Measurements from ENCODE around the gene CFAP251. TPM values are rescaled to one million over a fixed set of nuclear protein-coding genes. Genes with fewer than 3 reads are reported as not detected.
"Not testable (repeated sequence)": the region's sequence is repeated elsewhere in the genome, so short reads cannot be mapped to it uniquely, and the experiment has no call there.

The CFAP251 gene
- total and polyA plus RNA-seq, 4 donors, result 4.4 to 12.2 (median 8.2) TPM

GRCh38 chr12:121926874-121927706 is 8.7 kb downstream of the CFAP251 start:
- Histone ChIP-seq H3K27me3 (ENCODE audit: control insufficient read depth, insufficient read depth, low read length) (no peaks in the 10 kb centered on the region), H3K27ac (ENCODE audit: low read depth, low read length) (no peak overlapping the region), H3K4me3 (ENCODE audit: low read depth, low read length) (no peak overlapping the region), H3K36me3 (ENCODE audit: control insufficient read depth, insufficient read depth, low read length) (peaks cover 3% of the 10 kb centered on the region), H3K4me1 (ENCODE audit: control insufficient read depth, insufficient read depth, low read length) (peaks cover 14% of the 10 kb centered on the region), H3K9me3 (ENCODE audit: control insufficient read depth, insufficient read depth, low read length) (no peaks in the 10 kb centered on the region)
- WGBS (ENCODE audit: insufficient coverage), result 77% methylated on average over 5 of the region's 7 CpGs
- no peak for DNase-seq (ENCODE audit: low read depth in 4 of 6, low spot score in 6 of 6)

DNA sequence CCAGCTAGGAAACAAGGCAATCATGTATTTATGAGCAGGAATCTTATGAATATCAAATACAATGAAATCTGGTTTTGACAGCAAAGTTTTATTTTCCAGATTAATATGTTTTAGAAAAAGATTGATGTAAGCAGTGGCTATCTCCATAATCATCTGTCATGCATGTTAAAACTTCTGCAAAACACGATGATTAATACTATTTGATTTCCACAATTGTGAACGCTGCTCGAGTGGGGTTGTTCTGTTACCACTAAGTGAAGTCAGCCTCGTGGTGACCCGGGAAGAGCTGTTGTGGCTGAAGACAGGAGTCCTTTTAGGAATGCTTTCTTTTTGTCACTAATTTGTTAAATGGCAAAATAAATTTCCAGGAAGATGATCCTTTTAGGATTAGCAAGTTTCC is 9.4 kb downstream of the CFAP251 start:
- peaks cover 3% of the 10 kb centered on the region for H3K36me3 ChIP-seq (ENCODE audit: control insufficient read depth, insufficient read depth, low read length)
- no peaks in the 10 kb centered on the region for H3K27me3 ChIP-seq (ENCODE audit: control insufficient read depth, insufficient read depth, low read length)
- no peak overlapping the region for H3K27ac ChIP-seq (ENCODE audit: low read depth, low read length)
- no peaks in the 10 kb centered on the region for H3K9me3 ChIP-seq (ENCODE audit: control insufficient read depth, insufficient read depth, low read length)
- H3K4me1 ChIP-seq (ENCODE audit: control insufficient read depth, insufficient read depth, low read length), result peaks cover 14% of the 10 kb centered on the region
- no peak for DNase-seq (ENCODE audit: low read depth in 4 of 6, low spot score in 6 of 6)
- WGBS (ENCODE audit: insufficient coverage), result 81% methylated on average over 4 of the region's 5 CpGs
- no peak overlapping the region for H3K4me3 ChIP-seq (ENCODE audit: low read depth, low read length)

- H3K9me3 ChIP-seq (ENCODE audit: control insufficient read depth, insufficient read depth, low read length); DNase-seq (ENCODE audit: low read depth in 4 of 6, low spot score in 6 of 6); H3K36me3 ChIP-seq (ENCODE audit: control insufficient read depth, insufficient read depth, low read length); H3K4me3 ChIP-seq (ENCODE audit: low read depth, low read length); H3K27ac ChIP-seq (ENCODE audit: low read depth, low read length); H3K27me3 ChIP-seq (ENCODE audit: control insufficient read depth, insufficient read depth, low read length): not testable (repeated sequence)
- H3K4me1 ChIP-seq (ENCODE audit: control insufficient read depth, insufficient read depth, low read length), result peaks cover 11% of the 10 kb centered on the region
- WGBS (ENCODE audit: insufficient coverage), result 100% methylated on average over 2 of the region's 7 CpGs
Observed at GRCh38 chr12:121929545-121929944, 11.2 kb downstream of the CFAP251 start.

- H3K27me3 ChIP-seq (ENCODE audit: control insufficient read depth, insufficient read depth, low read length), result no peaks in the 10 kb centered on the region
- peaks cover 9% of the 10 kb centered on the region for H3K36me3 ChIP-seq (ENCODE audit: control insufficient read depth, insufficient read depth, low read length)
- WGBS (ENCODE audit: insufficient coverage), result no CpG with 5 or more reads among the region's 4 CpGs
- DNase-seq (ENCODE audit: low read depth in 4 of 6, low spot score in 6 of 6), result no peak
- no peaks in the 10 kb centered on the region for H3K9me3 ChIP-seq (ENCODE audit: control insufficient read depth, insufficient read depth, low read length)
- no peak overlapping the region for H3K27ac ChIP-seq (ENCODE audit: low read depth, low read length)
- no peak overlapping the region for H3K4me3 ChIP-seq (ENCODE audit: low read depth, low read length)
- H3K4me1 ChIP-seq (ENCODE audit: control insufficient read depth, insufficient read depth, low read length), result no peaks in the 10 kb centered on the region
Observed at GRCh38 chr12:121930862-121931261, 12.5 kb downstream of the CFAP251 start.

DNA sequence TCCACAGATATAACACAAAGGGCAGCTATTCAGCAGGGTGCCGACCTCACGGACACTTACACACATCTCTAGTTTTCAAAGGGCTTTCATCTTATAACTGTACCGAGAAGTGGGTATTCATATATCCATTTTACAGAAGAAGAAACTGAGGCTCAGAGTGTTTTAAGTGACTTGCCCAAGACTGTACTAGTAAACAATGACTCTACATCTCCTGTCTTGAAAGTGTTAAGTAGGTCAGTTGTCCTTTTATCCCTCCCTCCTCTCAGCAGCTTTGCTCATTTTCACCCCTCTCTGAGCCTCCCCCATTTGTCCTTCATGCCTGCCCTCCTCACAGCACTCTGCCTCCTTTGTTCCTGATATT is 13.8 kb downstream of the CFAP251 start:
- no peak for DNase-seq (ENCODE audit: low read depth in 4 of 6, low spot score in 6 of 6)
- no CpG with 5 or more reads among the region's 3 CpGs for WGBS (ENCODE audit: insufficient coverage)
- no peaks in the 10 kb centered on the region for H3K27me3 ChIP-seq (ENCODE audit: control insufficient read depth, insufficient read depth, low read length)
- H3K9me3 ChIP-seq (ENCODE audit: control insufficient read depth, insufficient read depth, low read length), result no peaks in the 10 kb centered on the region
- no peak overlapping the region for H3K27ac ChIP-seq (ENCODE audit: low read depth, low read length)
- no peak overlapping the region for H3K4me3 ChIP-seq (ENCODE audit: low read depth, low read length)
- peaks cover 16% of the 10 kb centered on the region for H3K36me3 ChIP-seq (ENCODE audit: control insufficient read depth, insufficient read depth, low read length)
- H3K4me1 ChIP-seq (ENCODE audit: control insufficient read depth, insufficient read depth, low read length), result no peaks in the 10 kb centered on the region

GRCh38 chr12:121932914-121933521 is 14.6 kb downstream of the CFAP251 start:
- H3K4me3 ChIP-seq (ENCODE audit: low read depth, low read length), result no peak overlapping the region
- peaks cover 16% of the 10 kb centered on the region for H3K36me3 ChIP-seq (ENCODE audit: control insufficient read depth, insufficient read depth, low read length)
- 92% methylated on average over 3 of the region's 4 CpGs for WGBS (ENCODE audit: insufficient coverage)
- H3K27me3 ChIP-seq (ENCODE audit: control insufficient read depth, insufficient read depth, low read length), result no peaks in the 10 kb centered on the region
- no peak overlapping the region for H3K27ac ChIP-seq (ENCODE audit: low read depth, low read length)
- no peak for DNase-seq (ENCODE audit: low read depth in 4 of 6, low spot score in 6 of 6)
- no peaks in the 10 kb centered on the region for H3K9me3 ChIP-seq (ENCODE audit: control insufficient read depth, insufficient read depth, low read length)
- no peaks in the 10 kb centered on the region for H3K4me1 ChIP-seq (ENCODE audit: control insufficient read depth, insufficient read depth, low read length)

DNA sequence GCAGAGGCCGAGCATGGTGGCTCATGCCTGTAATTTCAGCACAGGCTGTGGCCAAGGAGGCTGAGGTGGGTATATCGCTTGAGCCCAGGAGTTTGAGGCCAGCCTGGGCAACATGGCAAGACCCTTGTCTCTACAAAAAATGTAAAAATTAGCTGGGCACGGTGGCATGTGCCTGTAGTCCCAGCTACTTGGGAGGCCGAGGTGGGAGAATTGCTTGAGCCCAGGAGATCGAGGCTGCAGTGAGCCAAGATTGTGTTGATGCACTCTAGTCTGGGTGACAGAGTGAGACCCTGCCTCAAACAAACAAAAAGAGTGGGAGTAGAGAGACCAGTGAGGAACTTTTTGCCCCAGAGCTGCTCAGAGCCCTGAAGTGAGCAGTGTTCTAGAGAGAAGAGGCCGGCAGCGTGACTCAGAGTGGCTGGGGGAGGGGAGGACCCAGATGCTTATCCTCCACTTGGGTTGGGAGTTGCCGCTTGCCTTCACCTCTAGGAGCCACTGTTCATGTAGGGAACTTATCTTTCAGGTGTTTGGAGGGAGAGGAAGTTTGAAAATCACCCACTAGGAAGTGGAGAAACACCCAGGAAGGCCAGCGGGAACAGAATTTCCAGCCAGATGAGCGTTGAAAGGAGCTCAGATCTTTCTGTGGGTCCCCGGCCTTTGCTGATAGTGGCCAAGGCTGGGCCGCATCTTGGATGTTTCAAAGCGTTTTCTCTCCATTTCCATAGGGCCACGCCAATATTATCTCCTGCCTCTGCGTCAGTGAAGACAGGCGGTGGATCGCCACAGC is 15.3 kb downstream of the CFAP251 start:
- DNase-seq (ENCODE audit: low read depth in 4 of 6, low spot score in 6 of 6), result no peak
- no peak overlapping the region for H3K27ac ChIP-seq (ENCODE audit: low read depth, low read length)
- no peaks in the 10 kb centered on the region for H3K27me3 ChIP-seq (ENCODE audit: control insufficient read depth, insufficient read depth, low read length)
- WGBS (ENCODE audit: insufficient coverage), result 82% methylated on average over 14 of the region's 17 CpGs
- H3K36me3 ChIP-seq (ENCODE audit: control insufficient read depth, insufficient read depth, low read length), result peaks cover 16% of the 10 kb centered on the region
- H3K4me3 ChIP-seq (ENCODE audit: low read depth, low read length), result no peak overlapping the region
- H3K9me3 ChIP-seq (ENCODE audit: control insufficient read depth, insufficient read depth, low read length), result no peaks in the 10 kb centered on the region
- H3K4me1 ChIP-seq (ENCODE audit: control insufficient read depth, insufficient read depth, low read length), result no peaks in the 10 kb centered on the region

DNA sequence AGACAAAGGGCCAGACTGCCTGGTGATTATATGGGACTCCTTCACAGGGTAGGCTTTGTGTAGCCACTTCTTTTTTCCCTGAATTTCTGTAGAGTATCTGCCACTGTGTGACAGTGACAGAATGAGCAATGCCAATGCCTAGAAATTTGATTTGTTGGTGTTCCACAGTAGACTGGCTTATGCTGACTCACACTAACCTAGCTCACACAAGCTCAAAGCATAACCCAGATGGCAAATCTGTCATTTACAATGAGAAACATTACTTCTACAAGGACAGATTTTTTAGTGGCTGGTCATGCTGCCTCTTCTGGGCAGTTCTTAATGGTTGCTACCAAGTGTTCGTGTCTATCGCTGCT is 15.9 kb downstream of the CFAP251 start:
- no peaks in the 10 kb centered on the region for H3K4me1 ChIP-seq (ENCODE audit: control insufficient read depth, insufficient read depth, low read length)
- WGBS (ENCODE audit: insufficient coverage), result 100% methylated on average over 2 of the region's 2 CpGs
- no peak overlapping the region for H3K4me3 ChIP-seq (ENCODE audit: low read depth, low read length)
- H3K9me3 ChIP-seq (ENCODE audit: control insufficient read depth, insufficient read depth, low read length), result no peaks in the 10 kb centered on the region
- H3K27me3 ChIP-seq (ENCODE audit: control insufficient read depth, insufficient read depth, low read length), result no peaks in the 10 kb centered on the region
- DNase-seq (ENCODE audit: low read depth in 4 of 6, low spot score in 6 of 6), result no peak
- H3K27ac ChIP-seq (ENCODE audit: low read depth, low read length), result no peak overlapping the region
- peaks cover 16% of the 10 kb centered on the region for H3K36me3 ChIP-seq (ENCODE audit: control insufficient read depth, insufficient read depth, low read length)

DNA sequence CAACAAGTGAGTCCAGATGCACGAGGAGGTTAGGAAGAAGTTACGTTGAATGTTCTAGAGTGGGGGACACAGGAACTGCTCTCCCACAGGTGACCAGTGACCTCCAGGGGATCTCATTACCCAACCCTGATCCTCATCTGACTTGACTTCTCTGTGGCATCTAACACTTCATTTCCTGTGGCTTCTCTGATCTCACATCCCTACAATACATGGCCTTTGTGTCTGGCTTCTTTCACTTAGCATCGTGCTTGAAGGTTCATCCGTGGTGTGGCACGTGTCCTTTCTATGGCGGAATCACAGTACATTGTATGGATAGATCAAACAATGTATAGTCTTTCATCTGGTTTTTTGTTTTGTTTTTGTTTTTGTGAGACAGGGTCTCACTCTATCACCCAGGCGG is 19.3 kb downstream of the CFAP251 start:
- no peaks in the 10 kb centered on the region for H3K4me1 ChIP-seq (ENCODE audit: control insufficient read depth, insufficient read depth, low read length)
- H3K4me3 ChIP-seq (ENCODE audit: low read depth, low read length), result no peak overlapping the region
- H3K36me3 ChIP-seq (ENCODE audit: control insufficient read depth, insufficient read depth, low read length), result peaks cover 13% of the 10 kb centered on the region
- WGBS (ENCODE audit: insufficient coverage), result 100% methylated on average over 1 of the region's 7 CpGs
- DNase-seq (ENCODE audit: low read depth in 4 of 6, low spot score in 6 of 6), result no peak
- H3K27me3 ChIP-seq (ENCODE audit: control insufficient read depth, insufficient read depth, low read length), result no peaks in the 10 kb centered on the region
- H3K9me3 ChIP-seq (ENCODE audit: control insufficient read depth, insufficient read depth, low read length), result no peaks in the 10 kb centered on the region
- H3K27ac ChIP-seq (ENCODE audit: low read depth, low read length), result no peak overlapping the region
